KMS-11 (cell line): Measurements from ENCODE around the gene EXOC6B.

Experiments used
- H2AFZ ChIP-seq: fragments of 200-600 bp; sonication (generic); 2 replicates; pipeline ENCODE4 v1.6.1; 2016; ENCODE audit warnings: antibody characterized with exemption, mixed run types, low read depth
- H3K27ac ChIP-seq: fragments of 200-600 bp; sonication (generic); 2 replicates; pipeline ENCODE4 v1.6.1; 2016; ENCODE audit warnings: mild to moderate bottlenecking, mixed run types
- H3K27me3 ChIP-seq: fragments of 200-600 bp; sonication (generic); 2 replicates; pipeline ENCODE4 v1.6.1; 2017; ENCODE audit warnings: mild to moderate bottlenecking, low read depth, mixed run types, moderate library complexity; ENCODE audit not compliant: insufficient read depth
- H3K36me3 ChIP-seq: fragments of 200-600 bp; sonication (generic); 2 replicates; pipeline ENCODE4 v1.6.1; 2017; ENCODE audit warnings: mild to moderate bottlenecking, mixed run types; ENCODE audit not compliant: insufficient read depth
- H3K4me1 ChIP-seq: fragments of 200-600 bp; sonication (generic); 2 replicates; pipeline ENCODE4 v1.6.1; 2016; ENCODE audit warnings: mild to moderate bottlenecking, low read depth, mixed run types; ENCODE audit not compliant: poor library complexity, severe bottlenecking
- H3K4me2 ChIP-seq: fragments of 200-600 bp; sonication (generic); 2 replicates; pipeline ENCODE4 v1.7.0; 2016; ENCODE audit warnings: mild to moderate bottlenecking, mixed run types
- H3K4me3 ChIP-seq: fragments of 200-600 bp; sonication (generic); IDR thresholded peaks from 2 replicates; pipeline ENCODE4 v1.6.1; 2017; ENCODE audit warnings: low read depth, low read length, mixed read lengths; ENCODE audit not compliant: insufficient read depth
- H3K79me2 ChIP-seq: fragments of 200-600 bp; sonication (generic); 2 replicates; pipeline ENCODE4 v1.6.1; 2016; ENCODE audit warnings: low read depth, mixed run types; ENCODE audit not compliant: insufficient read depth
- H3K9ac ChIP-seq: fragments of 200-600 bp; sonication (generic); 2 replicates; pipeline ENCODE4 v1.6.1; 2016; ENCODE audit warnings: mild to moderate bottlenecking, mixed run types
- H4K20me1 ChIP-seq: fragments of 200-600 bp; sonication (generic); 2 replicates; pipeline ENCODE4 v1.6.1; 2016; ENCODE audit warnings: mild to moderate bottlenecking, mixed run types; ENCODE audit not compliant: insufficient read depth
- TF ChIP-seq, protein P1 (sequence below): fragments of 200-600 bp; sonication (generic); conservative IDR thresholded peaks from 2 replicates; pipeline ENCODE4 v1.6.1; 2017; ENCODE audit warnings: low read depth, mild to moderate bottlenecking, antibody characterized with exemption, low read length, moderate library complexity, mixed read lengths

EXOC6B gene

DNA sequence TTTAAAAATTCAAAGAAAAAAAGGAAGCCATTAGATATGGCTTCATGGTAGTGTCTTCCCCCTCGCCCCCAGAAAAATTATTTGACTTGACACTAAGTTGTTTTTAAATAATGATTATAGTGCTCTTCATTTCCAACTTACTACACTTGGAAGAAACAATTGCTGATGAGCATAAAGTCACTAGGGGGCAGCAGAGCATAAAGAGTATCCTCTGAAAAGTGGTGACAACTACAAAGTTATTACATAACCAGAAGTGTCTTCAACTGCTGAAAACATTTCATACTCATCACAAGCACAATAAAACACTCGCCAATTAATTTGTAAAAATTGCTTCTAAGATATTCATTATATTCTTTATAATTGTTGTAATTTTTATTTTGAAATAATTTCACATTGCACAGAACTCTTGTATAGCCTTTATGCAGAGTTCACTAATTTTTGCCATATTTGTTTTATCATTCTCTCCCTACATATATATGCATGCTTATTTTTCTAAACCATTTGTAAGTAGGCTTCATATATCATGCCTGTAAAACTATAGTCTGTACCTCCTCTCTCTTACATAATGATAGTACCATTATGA is 54.9 kb downstream of the EXOC6B start:
- H3K4me2 ChIP-seq = no peak overlapping the region
- no peak overlapping the region for H3K27ac ChIP-seq
- no peaks in the 10 kb centered on the region for H3K79me2 ChIP-seq
- H3K9ac ChIP-seq = no peak overlapping the region
- no peaks in the 10 kb centered on the region for H3K4me1 ChIP-seq
- no peak overlapping the region for H2AFZ ChIP-seq
- TF ChIP-seq, protein P1, sequence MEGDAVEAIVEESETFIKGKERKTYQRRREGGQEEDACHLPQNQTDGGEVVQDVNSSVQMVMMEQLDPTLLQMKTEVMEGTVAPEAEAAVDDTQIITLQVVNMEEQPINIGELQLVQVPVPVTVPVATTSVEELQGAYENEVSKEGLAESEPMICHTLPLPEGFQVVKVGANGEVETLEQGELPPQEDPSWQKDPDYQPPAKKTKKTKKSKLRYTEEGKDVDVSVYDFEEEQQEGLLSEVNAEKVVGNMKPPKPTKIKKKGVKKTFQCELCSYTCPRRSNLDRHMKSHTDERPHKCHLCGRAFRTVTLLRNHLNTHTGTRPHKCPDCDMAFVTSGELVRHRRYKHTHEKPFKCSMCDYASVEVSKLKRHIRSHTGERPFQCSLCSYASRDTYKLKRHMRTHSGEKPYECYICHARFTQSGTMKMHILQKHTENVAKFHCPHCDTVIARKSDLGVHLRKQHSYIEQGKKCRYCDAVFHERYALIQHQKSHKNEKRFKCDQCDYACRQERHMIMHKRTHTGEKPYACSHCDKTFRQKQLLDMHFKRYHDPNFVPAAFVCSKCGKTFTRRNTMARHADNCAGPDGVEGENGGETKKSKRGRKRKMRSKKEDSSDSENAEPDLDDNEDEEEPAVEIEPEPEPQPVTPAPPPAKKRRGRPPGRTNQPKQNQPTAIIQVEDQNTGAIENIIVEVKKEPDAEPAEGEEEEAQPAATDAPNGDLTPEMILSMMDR = peak; percentile 91
- no peak overlapping the region for H3K4me3 ChIP-seq
- no peaks in the 10 kb centered on the region for H3K36me3 ChIP-seq
- H3K27me3 ChIP-seq = no peaks in the 10 kb centered on the region
- H4K20me1 ChIP-seq = no peaks in the 10 kb centered on the region

DNA sequence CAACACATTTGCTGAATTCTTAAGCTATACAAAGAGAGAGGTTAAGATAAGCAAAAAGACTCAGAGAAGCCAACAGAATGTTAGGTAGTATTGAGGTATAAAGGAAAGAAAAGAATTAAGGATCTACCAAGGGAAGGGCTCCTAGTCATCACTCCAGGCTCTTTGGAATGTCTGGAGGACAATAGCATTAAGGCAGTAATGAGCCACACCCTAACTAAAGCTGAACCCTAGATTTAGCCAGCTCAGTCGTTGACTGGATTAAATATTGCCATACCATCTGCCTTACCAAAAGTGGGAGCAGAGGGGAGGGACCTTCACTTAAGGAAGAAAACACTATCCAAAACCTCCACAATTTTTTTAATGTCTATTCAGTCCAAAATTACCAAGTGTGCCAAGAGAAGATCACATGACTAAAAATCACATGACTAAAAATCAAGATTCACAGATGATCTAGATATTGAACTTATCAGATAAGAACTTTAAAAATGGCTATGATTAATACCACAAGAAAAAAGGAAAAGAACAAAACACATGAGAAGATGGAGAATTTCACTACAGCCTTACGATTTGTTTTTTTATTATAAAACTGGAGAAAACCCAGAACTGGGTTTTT is 59.7 kb downstream of the EXOC6B start:
- no peak overlapping the region for H3K4me2 ChIP-seq
- H3K4me1 ChIP-seq = no peaks in the 10 kb centered on the region
- no peaks in the 10 kb centered on the region for H3K36me3 ChIP-seq
- no peaks in the 10 kb centered on the region for H4K20me1 ChIP-seq
- H3K27me3 ChIP-seq = no peaks in the 10 kb centered on the region
- no peak overlapping the region for H3K4me3 ChIP-seq
- H3K79me2 ChIP-seq = no peaks in the 10 kb centered on the region
- no peak overlapping the region for H2AFZ ChIP-seq
- no peak overlapping the region for H3K27ac ChIP-seq
- no peak overlapping the region for H3K9ac ChIP-seq
- TF ChIP-seq, protein P1 = no peak

DNA sequence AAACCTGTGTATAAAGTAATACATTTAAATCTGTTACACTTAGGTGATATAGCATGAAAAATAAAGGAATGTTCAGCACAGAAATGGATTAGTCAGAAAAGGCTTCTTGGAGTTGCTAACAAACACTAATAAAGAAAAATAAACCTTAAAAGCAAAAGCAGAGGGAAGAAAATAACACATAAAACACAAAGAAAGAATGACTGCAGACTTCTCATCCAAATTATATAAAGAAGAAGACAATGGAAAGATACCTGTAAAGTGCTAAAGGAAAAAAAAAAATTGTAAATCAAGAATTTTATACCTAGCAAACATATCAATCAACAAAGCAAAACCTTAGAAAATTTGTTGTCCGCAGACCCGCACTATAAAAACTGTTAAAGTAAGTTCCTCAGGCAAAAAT is 63.6 kb downstream of the EXOC6B start:
- TF ChIP-seq, protein P1 = no peak
- H3K27me3 ChIP-seq = no peaks in the 10 kb centered on the region

DNA sequence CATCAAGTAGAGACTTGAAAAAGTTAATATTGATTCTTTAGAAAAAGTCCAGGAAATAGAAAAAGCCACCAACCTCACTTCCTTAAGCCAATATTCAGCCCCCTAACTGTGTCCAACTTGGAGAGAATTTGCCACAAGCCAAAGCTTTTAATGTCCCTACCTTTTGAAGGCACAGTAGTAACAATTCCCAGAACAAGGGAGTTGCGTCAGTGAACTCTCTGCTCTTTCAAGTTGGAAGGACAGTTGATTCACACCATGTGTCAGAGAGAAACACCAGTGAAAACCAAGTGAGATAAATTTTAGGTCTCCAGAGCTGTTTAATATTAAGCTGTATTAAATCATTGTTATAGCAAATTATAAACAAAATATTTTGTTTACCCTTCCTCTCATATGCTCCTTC is 66.1 kb downstream of the EXOC6B start:
- no peak overlapping the region for H3K4me2 ChIP-seq
- TF ChIP-seq, protein P1 = no peak
- H3K79me2 ChIP-seq = no peaks in the 10 kb centered on the region
- H3K4me1 ChIP-seq = no peaks in the 10 kb centered on the region
- H4K20me1 ChIP-seq = no peaks in the 10 kb centered on the region
- H2AFZ ChIP-seq = no peak overlapping the region
- H3K27me3 ChIP-seq = no peaks in the 10 kb centered on the region
- H3K4me3 ChIP-seq = no peak overlapping the region
- H3K36me3 ChIP-seq = no peaks in the 10 kb centered on the region
- no peak overlapping the region for H3K27ac ChIP-seq
- H3K9ac ChIP-seq = no peak overlapping the region

More for the DNA sequence above, 63.6 kb downstream of the EXOC6B start:
- H3K36me3 ChIP-seq = no peaks in the 10 kb centered on the region
- no peak overlapping the region for H3K9ac ChIP-seq
- no peaks in the 10 kb centered on the region for H3K4me1 ChIP-seq
- H3K27ac ChIP-seq = no peak overlapping the region
- no peak overlapping the region for H2AFZ ChIP-seq
- no peak overlapping the region for H3K4me3 ChIP-seq
- H4K20me1 ChIP-seq = no peaks in the 10 kb centered on the region
- no peaks in the 10 kb centered on the region for H3K79me2 ChIP-seq
- no peak overlapping the region for H3K4me2 ChIP-seq
